ENCODE measurements around the gene SIL1. TPM values are rescaled to one million over a fixed set of nuclear protein-coding genes. Genes with fewer than 3 reads are reported as not detected.

SIL1 gene
- total and polyA plus RNA-seq, 9 of the 15 experiments (the other 6 are each of a cell fraction or from before 2014, with no cell fraction given), result 1.3 to 30.5 (median 18.1) TPM

GRCh38 chr5:139178935-139179334 lies 19.2 kb downstream of the SIL1 start (continued):
- TF ChIP-seq ZNF561 (CRISPR knock-in tag; conservative IDR thresholded peaks at IDR 0.05) (no peak), PHF8 (IDR thresholded peaks at IDR 0.05; ENCODE audit: borderline replicate concordance, low read length) (no peak), BMI1 (IDR thresholded peaks at IDR 0.05; ENCODE audit: low read length) (no peak), TAL1 (IDR thresholded peaks at IDR 0.05) (no peak), ARHGAP35 (IDR thresholded peaks at IDR 0.05; ENCODE audit: partially characterized antibody) (no peak), NCOA6 (IDR thresholded peaks at IDR 0.05) (no peak), CEBPG (CRISPR knock-in tag; IDR thresholded peaks at IDR 0.05) (no peak), CEBPG (tag; conservative IDR thresholded peaks at IDR 0.05 in 1 of 2, IDR thresholded peaks at IDR 0.05 in 1 of 2) (no peak), ZNF121 (CRISPR knock-in tag; conservative IDR thresholded peaks at IDR 0.05) (no peak), ZNF76 (CRISPR knock-in tag; IDR thresholded peaks at IDR 0.05; ENCODE audit: borderline replicate concordance) (no peak), NR2C2 (CRISPR knock-in tag; IDR thresholded peaks at IDR 0.05) (no peak), NR2C2 (tag; IDR thresholded peaks at IDR 0.05) (no peak), ZNF696 (CRISPR knock-in tag; conservative IDR thresholded peaks at IDR 0.05) (no peak), CBX1 (IDR thresholded peaks at IDR 0.05; ENCODE audit: low read depth) (no peak), ARID3A (IDR thresholded peaks at IDR 0.05; ENCODE audit: borderline replicate concordance, low read depth, low read length) (no peak), HMG20B (CRISPR knock-in tag; IDR thresholded peaks at IDR 0.05) (no peak), ZNF830 (CRISPR knock-in tag; IDR thresholded peaks at IDR 0.05) (no peak), GTF2F1 (IDR thresholded peaks at IDR 0.05; ENCODE audit: low read depth, low read length) (no peak), MXI1 (IDR thresholded peaks at IDR 0.05; ENCODE audit: low read depth, low read length) (peak; percentile 32; the same call in 1 of the 2 replicates), JUNB (CRISPR knock-in tag; conservative IDR thresholded peaks at IDR 0.05) (no peak), ZBTB8A (IDR thresholded peaks at IDR 0.05; ENCODE audit: partially characterized antibody) (no peak), HOXB6 (CRISPR knock-in tag; IDR thresholded peaks at IDR 0.05; ENCODE audit: borderline replicate concordance) (no peak), ZNF57 (CRISPR knock-in tag; IDR thresholded peaks at IDR 0.05) (no peak), CREM (IDR thresholded peaks at IDR 0.05; ENCODE audit: low read depth) (no peak), RAD51 (IDR thresholded peaks at IDR 0.05; ENCODE audit: borderline replicate concordance, low read depth) (no peak), HNRNPK (IDR thresholded peaks at IDR 0.05; ENCODE audit: low read depth, low read length, poor library complexity, severe bottlenecking) (no peak), RCOR1 (IDR thresholded peaks at IDR 0.05; ENCODE audit: borderline replicate concordance in 1 of 2, low read depth in 2 of 2, low read length in 2 of 2) (peak in 1 of 2 experiments; percentile 41; a peak in 1 of 4 replicates), ZBTB7A (IDR thresholded peaks at IDR 0.05; ENCODE audit: borderline replicate concordance, control insufficient read depth, low read depth, low read length) (no peak), MECOM (CRISPR knock-in tag; IDR thresholded peaks at IDR 0.05) (no peak)
- TF ChIP-seq, protein P1, sequence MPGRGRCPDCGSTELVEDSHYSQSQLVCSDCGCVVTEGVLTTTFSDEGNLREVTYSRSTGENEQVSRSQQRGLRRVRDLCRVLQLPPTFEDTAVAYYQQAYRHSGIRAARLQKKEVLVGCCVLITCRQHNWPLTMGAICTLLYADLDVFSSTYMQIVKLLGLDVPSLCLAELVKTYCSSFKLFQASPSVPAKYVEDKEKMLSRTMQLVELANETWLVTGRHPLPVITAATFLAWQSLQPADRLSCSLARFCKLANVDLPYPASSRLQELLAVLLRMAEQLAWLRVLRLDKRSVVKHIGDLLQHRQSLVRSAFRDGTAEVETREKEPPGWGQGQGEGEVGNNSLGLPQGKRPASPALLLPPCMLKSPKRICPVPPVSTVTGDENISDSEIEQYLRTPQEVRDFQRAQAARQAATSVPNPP (IDR thresholded peaks at IDR 0.05; ENCODE audit: borderline replicate concordance, insufficient read depth, insufficient read length), result no peak
